ENCODE data around the gene PI16. TPM values are rescaled to one million over a fixed set of nuclear protein-coding genes. Genes with fewer than 3 reads are reported as not detected.
"Not testable (repeated sequence)": the region's sequence is repeated elsewhere in the genome, so short reads cannot be mapped to it uniquely, and the experiment has no call there.

The PI16 gene
- total RNA-seq, 1 donor = 1.8 TPM

- Histone ChIP-seq H3K27me3 (ENCODE audit: insufficient read depth, low read length) (no peaks in the 10 kb centered on the region), H3K4me3 (ENCODE audit: insufficient read depth, low read length) (no peak overlapping the region), H3K9me3 (ENCODE audit: low read depth, low read length) (no peaks in the 10 kb centered on the region), H3K36me3 (ENCODE audit: insufficient read depth, low read length) (no peaks in the 10 kb centered on the region), H4K20me1 (ENCODE audit: insufficient read depth, low read length) (no peaks in the 10 kb centered on the region), H3K27ac (ENCODE audit: low read depth, low read length) (no peak overlapping the region), H2AFZ (ENCODE audit: low read length) (no peak overlapping the region), H3K79me2 (ENCODE audit: insufficient read depth, low read length) (no peaks in the 10 kb centered on the region), H3K4me2 (ENCODE audit: insufficient read depth, low read length) (no peak overlapping the region), H3K4me1 (ENCODE audit: insufficient read depth, low read length) (peaks cover 5% of the 10 kb centered on the region)
- TF ChIP-seq, protein P1, sequence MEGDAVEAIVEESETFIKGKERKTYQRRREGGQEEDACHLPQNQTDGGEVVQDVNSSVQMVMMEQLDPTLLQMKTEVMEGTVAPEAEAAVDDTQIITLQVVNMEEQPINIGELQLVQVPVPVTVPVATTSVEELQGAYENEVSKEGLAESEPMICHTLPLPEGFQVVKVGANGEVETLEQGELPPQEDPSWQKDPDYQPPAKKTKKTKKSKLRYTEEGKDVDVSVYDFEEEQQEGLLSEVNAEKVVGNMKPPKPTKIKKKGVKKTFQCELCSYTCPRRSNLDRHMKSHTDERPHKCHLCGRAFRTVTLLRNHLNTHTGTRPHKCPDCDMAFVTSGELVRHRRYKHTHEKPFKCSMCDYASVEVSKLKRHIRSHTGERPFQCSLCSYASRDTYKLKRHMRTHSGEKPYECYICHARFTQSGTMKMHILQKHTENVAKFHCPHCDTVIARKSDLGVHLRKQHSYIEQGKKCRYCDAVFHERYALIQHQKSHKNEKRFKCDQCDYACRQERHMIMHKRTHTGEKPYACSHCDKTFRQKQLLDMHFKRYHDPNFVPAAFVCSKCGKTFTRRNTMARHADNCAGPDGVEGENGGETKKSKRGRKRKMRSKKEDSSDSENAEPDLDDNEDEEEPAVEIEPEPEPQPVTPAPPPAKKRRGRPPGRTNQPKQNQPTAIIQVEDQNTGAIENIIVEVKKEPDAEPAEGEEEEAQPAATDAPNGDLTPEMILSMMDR (IDR thresholded peaks at IDR 0.05; ENCODE audit: extremely low read depth, low read depth, low read length) = no peak
- peak; percentile 76 for DNase-seq (ENCODE audit: insufficient read length, low spot score, missing footprints)
Measured at GRCh38 chr6:36944650-36945049, 9.9 kb upstream of the PI16 start.

GRCh38 chr6:36945301-36945700 is 9.2 kb upstream of the PI16 start:
- Histone ChIP-seq H3K79me2 (ENCODE audit: insufficient read depth, low read length) (no peaks in the 10 kb centered on the region), H3K27ac (ENCODE audit: low read depth, low read length) (no peak overlapping the region), H3K27me3 (ENCODE audit: insufficient read depth, low read length) (no peaks in the 10 kb centered on the region), H3K4me2 (ENCODE audit: insufficient read depth, low read length) (no peak overlapping the region), H3K4me1 (ENCODE audit: insufficient read depth, low read length) (peaks cover 10% of the 10 kb centered on the region), H3K4me3 (ENCODE audit: insufficient read depth, low read length) (no peak overlapping the region), H2AFZ (ENCODE audit: low read length) (no peak overlapping the region), H3K9me3 (ENCODE audit: low read depth, low read length) (no peaks in the 10 kb centered on the region), H4K20me1 (ENCODE audit: insufficient read depth, low read length) (no peaks in the 10 kb centered on the region), H3K36me3 (ENCODE audit: insufficient read depth, low read length) (no peaks in the 10 kb centered on the region)
- DNase-seq (ENCODE audit: insufficient read length, low spot score, missing footprints) = no peak
- TF ChIP-seq, protein P1 (IDR thresholded peaks at IDR 0.05; ENCODE audit: extremely low read depth, low read depth, low read length) = no peak

DNA sequence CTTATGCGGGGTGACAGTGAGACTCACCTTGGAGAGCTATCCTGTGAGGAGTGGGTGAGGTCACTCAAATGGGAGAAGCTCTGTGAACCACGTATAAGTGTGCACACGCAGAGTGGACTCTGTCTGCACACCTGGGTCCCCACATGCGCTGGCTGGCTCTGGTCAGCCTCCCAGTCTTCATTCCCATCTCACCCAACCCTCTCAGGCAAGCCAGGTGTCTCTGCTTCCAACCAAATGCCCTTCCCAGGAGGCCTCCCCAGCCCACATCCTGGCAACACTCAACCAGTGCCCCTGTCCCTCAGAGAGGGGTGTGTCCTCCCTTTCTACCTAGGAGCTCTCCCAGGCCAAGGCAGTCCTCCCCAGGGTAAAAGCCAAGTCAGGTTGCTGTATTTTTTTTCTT is 8.0 kb upstream of the PI16 start:
- no peaks in the 10 kb centered on the region for H3K79me2 ChIP-seq (ENCODE audit: insufficient read depth, low read length)
- H3K9me3 ChIP-seq (ENCODE audit: low read depth, low read length) = no peaks in the 10 kb centered on the region
- H2AFZ ChIP-seq (ENCODE audit: low read length) = no peak overlapping the region
- TF ChIP-seq, protein P1 (IDR thresholded peaks at IDR 0.05; ENCODE audit: extremely low read depth, low read depth, low read length) = no peak
- H3K4me1 ChIP-seq (ENCODE audit: insufficient read depth, low read length) = peaks cover 10% of the 10 kb centered on the region
- H3K4me2 ChIP-seq (ENCODE audit: insufficient read depth, low read length) = no peak overlapping the region
- no peaks in the 10 kb centered on the region for H3K27me3 ChIP-seq (ENCODE audit: insufficient read depth, low read length)
- H3K36me3 ChIP-seq (ENCODE audit: insufficient read depth, low read length) = no peaks in the 10 kb centered on the region
- no peak for DNase-seq (ENCODE audit: insufficient read length, low spot score, missing footprints)
- H4K20me1 ChIP-seq (ENCODE audit: insufficient read depth, low read length) = no peaks in the 10 kb centered on the region
- H3K4me3 ChIP-seq (ENCODE audit: insufficient read depth, low read length) = no peak overlapping the region
- no peak overlapping the region for H3K27ac ChIP-seq (ENCODE audit: low read depth, low read length)

DNA sequence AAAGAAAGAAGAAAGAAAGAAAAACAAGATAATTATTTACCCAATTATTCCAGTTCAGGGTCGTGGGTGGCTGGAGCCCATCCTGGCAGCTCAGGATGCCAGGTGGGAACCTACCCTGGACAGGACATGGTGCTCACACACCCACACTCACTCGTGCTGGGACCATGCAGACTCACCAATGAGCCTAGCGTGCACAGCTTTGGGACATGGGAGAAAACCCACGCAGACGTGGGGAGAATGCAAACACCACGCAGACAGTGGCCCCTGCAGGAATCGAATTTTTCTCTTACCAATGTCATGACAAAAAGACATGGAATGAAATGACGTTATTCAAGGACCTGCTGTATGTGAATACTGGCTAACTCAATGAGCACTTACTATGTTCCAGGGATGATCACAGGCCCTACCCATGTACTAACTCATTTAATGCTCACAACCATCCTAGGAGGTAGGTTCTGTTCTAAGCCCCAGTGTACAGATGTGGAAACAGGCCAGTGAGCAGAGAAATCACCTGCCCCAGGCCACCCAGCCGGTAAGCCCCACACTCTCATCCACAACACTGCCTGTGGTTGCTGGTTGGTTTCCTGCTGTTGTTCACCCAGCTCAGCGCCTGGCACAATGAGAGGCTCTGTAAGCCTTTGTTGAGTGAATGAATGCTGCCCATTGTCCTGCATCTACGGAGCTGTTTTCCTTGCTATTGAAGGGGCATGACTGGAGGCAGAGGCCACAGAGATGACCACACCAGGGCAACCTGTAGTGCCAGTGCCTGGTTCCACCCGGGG is 6.8 kb upstream of the PI16 start:
- no peaks in the 10 kb centered on the region for H3K27me3 ChIP-seq (ENCODE audit: insufficient read depth, low read length)
- H2AFZ ChIP-seq (ENCODE audit: low read length) = no peak overlapping the region
- H3K27ac ChIP-seq (ENCODE audit: low read depth, low read length) = no peak overlapping the region
- peaks cover 10% of the 10 kb centered on the region for H3K4me1 ChIP-seq (ENCODE audit: insufficient read depth, low read length)
- H3K9me3 ChIP-seq (ENCODE audit: low read depth, low read length) = no peaks in the 10 kb centered on the region
- H3K79me2 ChIP-seq (ENCODE audit: insufficient read depth, low read length) = no peaks in the 10 kb centered on the region
- no peaks in the 10 kb centered on the region for H4K20me1 ChIP-seq (ENCODE audit: insufficient read depth, low read length)
- TF ChIP-seq, protein P1 (IDR thresholded peaks at IDR 0.05; ENCODE audit: extremely low read depth, low read depth, low read length) = no peak
- no peaks in the 10 kb centered on the region for H3K36me3 ChIP-seq (ENCODE audit: insufficient read depth, low read length)
- DNase-seq (ENCODE audit: insufficient read length, low spot score, missing footprints) = no peak
- H3K4me2 ChIP-seq (ENCODE audit: insufficient read depth, low read length) = no peak overlapping the region
- no peak overlapping the region for H3K4me3 ChIP-seq (ENCODE audit: insufficient read depth, low read length)

GRCh38 chr6:36949076-36949475 is 5.5 kb upstream of the PI16 start:
- peak overlapping the region; percentile 38 for H3K4me2 ChIP-seq (ENCODE audit: insufficient read depth, low read length)
- H3K4me3 ChIP-seq (ENCODE audit: insufficient read depth, low read length); H3K27me3 ChIP-seq (ENCODE audit: insufficient read depth, low read length); H3K9me3 ChIP-seq (ENCODE audit: low read depth, low read length); H3K36me3 ChIP-seq (ENCODE audit: insufficient read depth, low read length); H3K4me1 ChIP-seq (ENCODE audit: insufficient read depth, low read length); DNase-seq (ENCODE audit: insufficient read length, low spot score, missing footprints); H3K79me2 ChIP-seq (ENCODE audit: insufficient read depth, low read length); H4K20me1 ChIP-seq (ENCODE audit: insufficient read depth, low read length): not testable (repeated sequence)
- peak overlapping the region; percentile 79 for H2AFZ ChIP-seq (ENCODE audit: low read length)
- H3K27ac ChIP-seq (ENCODE audit: low read depth, low read length) = peak overlapping the region; percentile 72

All from osteoblast (primary cell).